GM12865 (cell line): Measurements from ENCODE around the gene ARMC2.

Source experiments
- DNase-seq: peaks from one replicate; pipeline ENCODE4 v3.0.0; 2010; ENCODE audit warnings: low read depth
- H3K4me3 ChIP-seq: 2 replicates; pipeline ENCODE4 v1.5.1; 2011; ENCODE audit warnings: mild to moderate bottlenecking, low read depth, low read length, control low read depth
- CTCF ChIP-seq: IDR thresholded peaks from 2 replicates; pipeline ENCODE4 v1.5.1; 2011; ENCODE audit warnings: low read length, control low read depth, low read depth, inconsistent platforms; ENCODE audit not compliant: insufficient read depth; ENCODE audit errors: missing control alignments

Gene ARMC2

GRCh38 chr6:108840919-108841318, 7.3 kb upstream of the ARMC2 start:
- no peak for DNase-seq
- H3K4me3 ChIP-seq: no peak overlapping the region
- TF ChIP-seq CTCF: no peak

- H3K4me3 ChIP-seq: no peak overlapping the region
- no peak for TF ChIP-seq CTCF
- no peak for DNase-seq
These were observed 6.8 kb upstream of the ARMC2 start for GRCh38 chr6:108841377-108841855.

GRCh38 chr6:108844135-108844534, 4.1 kb upstream of the ARMC2 start:
- no peak for TF ChIP-seq CTCF
- H3K4me3 ChIP-seq: no peak overlapping the region
- no peak for DNase-seq

- H3K4me3 ChIP-seq: no peak overlapping the region
- DNase-seq: no peak
These were observed 3.1 kb upstream of the ARMC2 start for GRCh38 chr6:108845145-108845544.

GRCh38 chr6:108846101-108846500, 2.1 kb upstream of the ARMC2 start:
- TF ChIP-seq CTCF: no peak
- no peak overlapping the region for H3K4me3 ChIP-seq
- no peak for DNase-seq

More at GRCh38 chr6:108845145-108845544, 3.1 kb upstream of the ARMC2 start:
- no peak for TF ChIP-seq CTCF

GRCh38 chr6:108846628-108847027, 1.6 kb upstream of the ARMC2 start:
- no peak for DNase-seq
- TF ChIP-seq CTCF: no peak
- H3K4me3 ChIP-seq: no peak overlapping the region

GRCh38 chr6:108847738-108848115, 495 bp upstream of the ARMC2 start:
- peak overlapping the region; percentile 64 for H3K4me3 ChIP-seq
- DNase-seq: no peak

More at GRCh38 chr6:108847738-108848115, 495 bp upstream of the ARMC2 start:
- no peak for TF ChIP-seq CTCF
